HepG2 (cell line): ENCODE results near the gene HAUS2. TPM values are rescaled to one million over a fixed set of nuclear protein-coding genes. Genes with fewer than 3 reads are reported as not detected.

ENCODE experiments used
- ARNT2 ChIP-seq: sonication (generic); formaldehyde crosslinking; IDR thresholded peaks from 2 replicates; pipeline ENCODE4 v1.8.0; 2022; ENCODE audit warnings: mild to moderate bottlenecking, low read depth, missing genetic modification reagents, moderate library complexity
- EP300 ChIP-seq, 3 experiments: sonication (generic) in 1 of 3; formaldehyde crosslinking in 1 of 3; IDR thresholded peaks; 2 replicates each; pipeline versions ENCODE4 v1.5.1 to v1.6.1; 2011 to 2020; ENCODE audit warnings: low read depth in 2 of 3, low read length in 2 of 3, borderline replicate concordance in 1 of 3, improper control_type of control experiment in 1 of 3, mild to moderate bottlenecking in 1 of 3, missing genetic modification reagents in 1 of 3, moderate library complexity in 1 of 3
- GLMP ChIP-seq: sonication (generic); formaldehyde crosslinking; IDR thresholded peaks from 2 replicates; pipeline ENCODE4 v1.9.0; 2021; ENCODE audit warnings: missing genetic modification reagents, mild to moderate bottlenecking, borderline replicate concordance
- KDM3A ChIP-seq: IDR thresholded peaks from 2 replicates; pipeline ENCODE4 v1.6.1; 2018; ENCODE audit warnings: low read depth, missing compliant biosample characterization
- MED13 ChIP-seq: sonication (generic); formaldehyde crosslinking; IDR thresholded peaks from 2 replicates; pipeline ENCODE4 v1.5.0; 2020; ENCODE audit warnings: missing genetic modification reagents
- MYNN ChIP-seq: sonication (generic); formaldehyde crosslinking; IDR thresholded peaks from 2 replicates; pipeline ENCODE4 v1.4.0; 2020; ENCODE audit warnings: mild to moderate bottlenecking, low read depth, missing genetic modification reagents
- NFE2L1 ChIP-seq: sonication (generic); formaldehyde crosslinking; IDR thresholded peaks from 2 replicates; pipeline ENCODE4 v1.4.0; 2020; ENCODE audit warnings: missing genetic modification reagents, mild to moderate bottlenecking, borderline replicate concordance
- NR2F2 ChIP-seq: IDR thresholded peaks from 2 replicates; pipeline ENCODE4 v1.6.1; 2012; ENCODE audit warnings: low read depth, inconsistent platforms, borderline replicate concordance
- RFX1 ChIP-seq: fragments of 450-650 bp; IDR thresholded peaks from 2 replicates; pipeline ENCODE4 v1.6.1; 2017
- RXRB ChIP-seq: IDR thresholded peaks from 2 replicates; pipeline ENCODE4 v1.6.1; 2016; ENCODE audit warnings: borderline replicate concordance, missing genetic modification reagents, missing compliant biosample characterization
- SOX5 ChIP-seq: IDR thresholded peaks from 2 replicates; pipeline ENCODE4 v1.6.1; 2016; ENCODE audit warnings: borderline replicate concordance
- SPEN ChIP-seq: sonication (generic); formaldehyde crosslinking; IDR thresholded peaks from 2 replicates; pipeline ENCODE4 v1.5.1; 2020; ENCODE audit warnings: low read depth, mild to moderate bottlenecking, missing genetic modification reagents
- SRSF4 ChIP-seq: fragments of 200-400 bp; formaldehyde crosslinking; IDR thresholded peaks from one replicate; pipeline ENCODE4 v1.6.1; 2018; ENCODE audit warnings: mild to moderate bottlenecking, low read depth, low read length, moderate library complexity; ENCODE audit not compliant: poor library complexity, severe bottlenecking
- SRSF9 ChIP-seq: fragments of 200-400 bp; formaldehyde crosslinking; IDR thresholded peaks from 2 replicates; pipeline ENCODE4 v1.6.1; 2018; ENCODE audit warnings: borderline replicate concordance, mild to moderate bottlenecking, low read depth, low read length; ENCODE audit not compliant: insufficient read depth, poor library complexity, severe bottlenecking
- TAF1 ChIP-seq: sonication (generic); formaldehyde crosslinking; IDR thresholded peaks from 2 replicates; pipeline ENCODE4 v1.4.0; 2020; ENCODE audit warnings: missing genetic modification reagents
- TSC22D2 ChIP-seq: sonication (generic); formaldehyde crosslinking; IDR thresholded peaks from 2 replicates; pipeline ENCODE4 v1.5.1; 2020; ENCODE audit warnings: missing genetic modification reagents, mild to moderate bottlenecking, borderline replicate concordance
- ZFY ChIP-seq: sonication (generic); formaldehyde crosslinking; IDR thresholded peaks from 2 replicates; pipeline ENCODE4 v1.4.0; 2020; ENCODE audit warnings: missing genetic modification reagents
- ZNF142 ChIP-seq: sonication (generic); formaldehyde crosslinking; IDR thresholded peaks from 2 replicates; pipeline ENCODE4 v1.4.0; 2020; ENCODE audit warnings: missing genetic modification reagents
- ZNF253 ChIP-seq: sonication (generic); formaldehyde crosslinking; IDR thresholded peaks from 2 replicates; pipeline ENCODE4 v1.8.0; 2022; ENCODE audit warnings: mild to moderate bottlenecking, missing genetic modification reagents, borderline replicate concordance
- ZNF484 ChIP-seq: sonication (generic); formaldehyde crosslinking; IDR thresholded peaks from 2 replicates; pipeline ENCODE4 v1.5.1; 2020; ENCODE audit warnings: mild to moderate bottlenecking, low read depth, missing genetic modification reagents, borderline replicate concordance
- ZNF607 ChIP-seq: sonication (generic); formaldehyde crosslinking; IDR thresholded peaks from 2 replicates; pipeline ENCODE4 v1.5.1; 2020; ENCODE audit warnings: missing genetic modification reagents, mild to moderate bottlenecking, borderline replicate concordance
- ZNF616 ChIP-seq: sonication (generic); formaldehyde crosslinking; IDR thresholded peaks from 2 replicates; pipeline ENCODE4 v1.5.0; 2020; ENCODE audit warnings: low read depth, mild to moderate bottlenecking, missing genetic modification reagents
- ZNF788 ChIP-seq: sonication (generic); formaldehyde crosslinking; IDR thresholded peaks from 2 replicates; pipeline ENCODE4 v1.5.0; 2020; ENCODE audit warnings: mild to moderate bottlenecking, missing genetic modification reagents, borderline replicate concordance
- ZNF816 ChIP-seq: sonication (generic); formaldehyde crosslinking; IDR thresholded peaks from 2 replicates; pipeline ENCODE4 v1.8.0; 2022; ENCODE audit warnings: missing genetic modification reagents, mild to moderate bottlenecking, borderline replicate concordance
- polyA plus RNA-seq, 8 experiments: library from polyadenylated mRNA; depleted of rRNA in 3 of 8; stranded (reverse) in 7 of 8; unstranded in 1 of 8; fragments of >200 nt; fragmentation: Illumina TruSeq in 4 of 8; extraction: Trizol in 4 of 8; gene quantifications; 2 replicates each; pipeline versions ENCODE4 v1.2.1 to v1.2.3, GENCODE V29; 2011 to 2016; ENCODE audit warnings: low read depth in 4 of 8, missing spikeins in 1 of 8, mixed read lengths in 1 of 8; ENCODE audit not compliant: insufficient read depth in 1 of 8
- total RNA-seq, 5 experiments: library from RNA; depleted of rRNA; stranded (reverse); fragments of >200 nt; fragmentation: Illumina TruSeq; extraction: Trizol; gene quantifications; 2 replicates each; pipeline ENCODE4 v1.2.3, GENCODE V29; 2016; ENCODE audit warnings: low read depth in 1 of 5

HAUS2 gene
- total and polyA plus RNA-seq, 2 of the 13 experiments (the other 11 are each of a cell fraction or from before 2014, with no cell fraction given), result 11.6 to 32.9 TPM

GRCh38 chr15:42591238-42591934, 42.7 kb downstream of the HAUS2 start (continued):
- TF ChIP-seq EP300 (IDR thresholded peaks at IDR 0.05; ENCODE audit: low read depth in 2 of 2, low read length in 2 of 2) (0 out of 4 replicates have a peak, but pooled peaks of 1 of the 2 experiments have one; percentile 13), EP300 (CRISPR knock-in tag; IDR thresholded peaks at IDR 0.05; ENCODE audit: borderline replicate concordance) (no peak), TSC22D2 (CRISPR knock-in tag) (no peak), TAF1 (CRISPR knock-in tag) (no peak), RXRB (CRISPR knock-in tag) (no peak), ZNF788 (CRISPR knock-in tag) (no peak), MYNN (no peak), KDM3A (CRISPR knock-in tag) (no peak), ARNT2 (CRISPR knock-in tag) (no peak), NFE2L1 (CRISPR knock-in tag) (no peak), ZFY (CRISPR knock-in tag) (no peak), ZNF607 (CRISPR knock-in tag) (no peak), ZNF253 (CRISPR knock-in tag) (no peak), ZNF616 (CRISPR knock-in tag) (no peak), ZNF142 (CRISPR knock-in tag) (no peak), RFX1 (no peak), SOX5 (0 out of 2 replicates have a peak, but pooled peaks have one; percentile 9), ZNF484 (CRISPR knock-in tag) (no peak), NR2F2 (no peak), SPEN (CRISPR knock-in tag) (no peak), MED13 (no peak), SRSF9 (no peak), SRSF4 (no peak), GLMP (no peak), ZNF816 (CRISPR knock-in tag) (no peak)
